ENCODE data around the gene ELAVL1. TPM values are rescaled to one million over a fixed set of nuclear protein-coding genes. Genes with fewer than 3 reads are reported as not detected.
A peak's percentile ranks its signal among the peaks of the same experiment; 100 is the strongest.

Gene ELAVL1
- total and polyA plus RNA-seq, 8 donors = 6.6 to 38.4 (median 26.2) TPM

- WGBS, 2 donors = 71 to 81% methylated on average over 7 of the region's 7 CpGs
- H3K27me3 ChIP-seq = no peaks in the 10 kb centered on the region
- H3K4me3 ChIP-seq = no peak overlapping the region
- ATAC-seq = no peak
- no peak for FAIRE-seq
- H3K9me3 ChIP-seq = no peaks in the 10 kb centered on the region
- no peak overlapping the region for H3K27ac ChIP-seq
- no peaks in the 10 kb centered on the region for H3K4me1 ChIP-seq
- peak in 1 of 6 donors; percentile 9 for DNase-seq
- intact Hi-C loops (cut with DNase I) = no loop called here
- TF ChIP-seq CTCF (IDR thresholded peaks at IDR 0.05) = no peak
- no peaks in the 10 kb centered on the region for H3K36me3 ChIP-seq
These were observed 51.9 kb downstream of the ELAVL1 start for GRCh38 chr19:7953576-7953975.

GRCh38 chr19:7953060-7953459, 52.4 kb downstream of the ELAVL1 start:
- no peak for TF ChIP-seq CTCF (IDR thresholded peaks at IDR 0.05)
- Histone ChIP-seq H3K27ac (no peak overlapping the region), H3K9me3 (no peaks in the 10 kb centered on the region), H3K4me1 (no peaks in the 10 kb centered on the region), H3K27me3 (no peaks in the 10 kb centered on the region), H3K4me3 (no peak overlapping the region), H3K36me3 (no peaks in the 10 kb centered on the region)
- ATAC-seq (peak in 1 of 4 donors; percentile 32), FAIRE-seq (no peak), DNase-seq (peak in 1 of 6 donors; percentile 31)
- WGBS, 2 donors = 32 to 39% methylated on average over 3 of the region's 3 CpGs
- intact Hi-C loops (cut with DNase I) = no loop called here

GRCh38 chr19:7947939-7948338, 57.5 kb downstream of the ELAVL1 start:
- Histone ChIP-seq H3K27ac (no peak overlapping the region), H3K9me3 (no peaks in the 10 kb centered on the region), H3K4me1 (no peaks in the 10 kb centered on the region), H3K4me3 (no peak overlapping the region), H3K36me3 (no peaks in the 10 kb centered on the region), H3K27me3 (no peaks in the 10 kb centered on the region)
- no peak for FAIRE-seq
- no peak for TF ChIP-seq CTCF (IDR thresholded peaks at IDR 0.05)
- intact Hi-C loops (cut with DNase I) = no loop called here
- no peak for DNase-seq
- WGBS, 2 donors = 91 to 92% methylated on average over 4 of the region's 4 CpGs
- no peak for ATAC-seq

DNA sequence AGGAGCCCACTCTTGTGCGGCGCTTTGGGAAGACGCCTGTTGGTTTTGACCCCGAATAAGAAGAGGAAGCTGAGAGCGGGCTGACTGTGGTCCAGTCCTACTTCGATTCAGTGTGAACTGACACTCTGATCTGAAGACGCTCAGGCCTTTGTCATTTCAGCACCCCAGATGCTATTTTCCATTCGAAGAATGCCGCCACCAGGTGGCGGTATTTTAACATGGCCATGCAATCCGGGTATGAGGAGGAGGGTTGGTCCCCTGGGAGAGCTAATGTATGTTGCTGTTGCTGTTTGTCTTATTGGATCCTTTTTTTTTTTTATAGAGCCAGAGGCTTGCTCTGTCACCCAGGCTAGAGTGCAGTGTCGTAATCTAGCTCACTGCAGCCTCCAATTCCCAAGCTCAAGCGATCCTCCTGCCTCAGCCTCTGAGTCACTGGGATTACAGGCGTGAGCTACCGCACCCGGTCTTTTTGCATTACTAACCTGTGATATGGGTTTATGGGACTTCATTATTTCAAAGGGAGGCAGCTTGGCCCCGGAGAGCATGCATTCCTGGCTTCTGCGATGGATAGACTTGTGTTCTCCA, 61.2 kb downstream of the ELAVL1 start:
- Histone ChIP-seq H3K27ac (peak overlapping the region; percentile 96 to 99 (median 98)), H3K27me3 (no peaks in the 10 kb centered on the region), H3K4me3 (peak overlapping the region; percentile 16 to 99 (median 74)), H3K36me3 (no peaks in the 10 kb centered on the region), H3K9me3 (no peaks in the 10 kb centered on the region), H3K4me1 (peaks cover 3 to 14% (median 5%) of the 10 kb centered on the region in 3 donors)
- WGBS, 2 donors = 25 to 26% methylated on average over 18 of the region's 18 CpGs
- FAIRE-seq = peak; percentile 5
- peak; percentile 72 to 91 (median 84) for DNase-seq
- intact Hi-C loops (cut with DNase I) = no loop called here
- peak; percentile 63 to 85 (median 77) for TF ChIP-seq CTCF (IDR thresholded peaks at IDR 0.05)
- ATAC-seq = peak; percentile 56 to 79 (median 70)

DNA sequence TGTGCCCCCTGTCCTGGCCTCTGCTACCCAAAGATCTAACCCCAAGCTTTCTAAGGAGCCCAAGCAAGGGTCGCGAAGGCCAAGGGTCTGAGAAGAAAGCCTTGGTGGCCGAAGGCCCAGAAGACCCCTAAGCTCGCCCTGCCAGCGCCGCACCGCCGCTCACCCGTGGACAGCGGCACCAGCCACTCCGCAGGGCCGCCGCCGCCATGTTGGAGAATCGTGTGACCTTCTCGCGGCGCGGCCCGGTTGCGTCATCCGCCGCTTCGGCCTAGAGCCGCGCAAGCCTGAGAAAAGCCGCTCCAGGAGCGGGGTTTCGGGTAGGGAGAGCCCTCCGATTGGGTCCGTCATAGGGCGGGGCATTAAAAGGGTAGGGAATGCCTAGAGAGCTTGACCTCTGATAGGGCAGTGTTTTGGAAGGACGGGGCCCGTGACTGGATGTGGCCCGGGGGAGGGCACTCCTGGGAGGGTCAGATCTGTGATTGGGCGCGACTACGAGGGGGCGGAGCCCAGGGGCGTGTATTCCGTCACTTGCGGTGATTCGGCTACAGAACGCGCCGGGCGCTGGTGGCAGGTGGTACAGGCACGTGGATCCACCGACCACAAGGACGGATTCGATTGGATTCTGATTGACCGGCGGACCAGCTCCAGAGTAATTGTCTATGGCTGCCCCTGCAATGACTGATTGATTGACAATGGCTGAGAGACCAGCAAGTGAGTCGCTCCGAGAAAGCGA, 61.8 kb downstream of the ELAVL1 start, which contains the start of gene TIMM44:
TSS of gene TIMM44 (minus strand) at position 223 of the 733 bp plus-strand sequence. CDS start at position 208, 15 bp downstream.
- peaks cover 3 to 14% (median 5%) of the 10 kb centered on the region in 3 donors for H3K4me1 ChIP-seq
- no peaks in the 10 kb centered on the region for H3K9me3 ChIP-seq
- H3K27ac ChIP-seq = peak within 1 kb of the TSS; percentile 96 to 99 (median 98)
- DNase-seq = peak; percentile 98 to 100 (median 100)
- H3K4me3 ChIP-seq = peak within 1 kb of the TSS; percentile 60 to 99 (median 86)
- no peaks in the 10 kb centered on the region for H3K36me3 ChIP-seq
- no peak for TF ChIP-seq CTCF (IDR thresholded peaks at IDR 0.05)
- ATAC-seq = peak; percentile 96 to 99 (median 97)
- no peaks in the 10 kb centered on the region for H3K27me3 ChIP-seq
- WGBS, 2 donors = 1% methylated on average over 56 of the region's 56 CpGs
- intact Hi-C loops (cut with DNase I) = no loop called here
- peak; percentile 99 for FAIRE-seq

Measured in pancreas (tissue), 10 donors.